Muscle layer of colon (tissue), 2 donors: ENCODE measurements around the gene HECTD4.
"Not testable (repeated sequence)": the region's sequence is repeated elsewhere in the genome, so short reads cannot be mapped to it uniquely, and the experiment has no call there.

ENCODE experiments used
- H3K27ac ChIP-seq: one replicate; pipeline ENCODE4 v1.7.0; 2013; ENCODE audit warnings: low read depth, mild to moderate bottlenecking, low read length, moderate library complexity
- H3K27me3 ChIP-seq, 2 donors: one replicate each; pipeline ENCODE4 v1.7.0; 2013; ENCODE audit warnings: low read length in 2 of 2, mild to moderate bottlenecking in 2 of 2; ENCODE audit not compliant: insufficient read depth in 2 of 2, control insufficient read depth in 1 of 2
- H3K36me3 ChIP-seq: one replicate; pipeline ENCODE4 v1.7.0; 2013; ENCODE audit warnings: mild to moderate bottlenecking, low read length; ENCODE audit not compliant: insufficient read depth
- H3K4me1 ChIP-seq: one replicate; pipeline ENCODE4 v1.7.0; 2013; ENCODE audit warnings: mild to moderate bottlenecking, low read length; ENCODE audit not compliant: insufficient read depth
- H3K4me3 ChIP-seq, 2 donors: one replicate each; pipeline ENCODE4 v1.7.0; 2013; ENCODE audit warnings: low read length in 2 of 2, low read depth in 1 of 2, mild to moderate bottlenecking in 1 of 2, moderate library complexity in 1 of 2
- H3K9ac ChIP-seq: one replicate; pipeline ENCODE4 v1.7.0; 2013; ENCODE audit warnings: low read length
- H3K9me3 ChIP-seq: one replicate; pipeline ENCODE4 v1.7.0; 2013; ENCODE audit warnings: mild to moderate bottlenecking, low read length
- donor health status: abdominal sarcoma.
- donor health status: Adenocarcinoma of cecum.

Gene HECTD4

GRCh38 chr12:112161711-112162110 is 220.5 kb downstream of the HECTD4 start:
- Histone ChIP-seq H3K4me3 (no peak overlapping the region), H3K9ac (no peak overlapping the region), H3K9me3 (no peaks in the 10 kb centered on the region), H3K27ac (no peak overlapping the region), H3K27me3 (no peaks in the 10 kb centered on the region), H3K36me3 (peaks cover 51% of the 10 kb centered on the region), H3K4me1 (no peaks in the 10 kb centered on the region)

GRCh38 chr12:112160611-112161010 is 221.6 kb downstream of the HECTD4 start:
- no peak overlapping the region for H3K4me3 ChIP-seq
- no peak overlapping the region for H3K9ac ChIP-seq
- H3K36me3 ChIP-seq: peaks cover 51% of the 10 kb centered on the region
- H3K4me1 ChIP-seq: no peaks in the 10 kb centered on the region
- H3K27me3 ChIP-seq: no peaks in the 10 kb centered on the region
- no peak overlapping the region for H3K27ac ChIP-seq
- H3K9me3 ChIP-seq: no peaks in the 10 kb centered on the region

- Histone ChIP-seq H3K9me3 (no peaks in the 10 kb centered on the region), H3K9ac (no peak overlapping the region), H3K4me3 (no peak overlapping the region), H3K27me3 (no peaks in the 10 kb centered on the region), H3K36me3 (peaks cover 53% of the 10 kb centered on the region), H3K4me1 (no peaks in the 10 kb centered on the region), H3K27ac (no peak overlapping the region)
Measured at GRCh38 chr12:112159146-112159541, 223.1 kb downstream of the HECTD4 start.

GRCh38 chr12:112158461-112159145 is 223.6 kb downstream of the HECTD4 start:
- not testable (repeated sequence) for H3K9me3 ChIP-seq, H3K4me3 ChIP-seq, H3K27ac ChIP-seq, H3K27me3 ChIP-seq, H3K9ac ChIP-seq, H3K4me1 ChIP-seq
- peaks cover 59% of the 10 kb centered on the region for H3K36me3 ChIP-seq

- no peaks in the 10 kb centered on the region for H3K9me3 ChIP-seq
- no peaks in the 10 kb centered on the region for H3K4me1 ChIP-seq
- H3K27me3 ChIP-seq: no peaks in the 10 kb centered on the region
- no peak overlapping the region for H3K4me3 ChIP-seq
- no peak overlapping the region for H3K27ac ChIP-seq
- H3K9ac ChIP-seq: no peak overlapping the region
- H3K36me3 ChIP-seq: peaks cover 59% of the 10 kb centered on the region
Measured at GRCh38 chr12:112153893-112154219, 228.4 kb downstream of the HECTD4 start.

GRCh38 chr12:112153181-112153892 is 228.9 kb downstream of the HECTD4 start:
- Histone ChIP-seq H3K36me3 (peaks cover 59% of the 10 kb centered on the region), H3K4me1 (no peaks in the 10 kb centered on the region), H3K27me3 (no peaks in the 10 kb centered on the region), H3K27ac (no peak overlapping the region), H3K9ac (no peak overlapping the region), H3K4me3 (no peak overlapping the region), H3K9me3 (no peaks in the 10 kb centered on the region)

- Histone ChIP-seq H3K9ac (no peak overlapping the region), H3K27me3 (no peaks in the 10 kb centered on the region), H3K4me3 (no peak overlapping the region), H3K27ac (no peak overlapping the region), H3K9me3 (no peaks in the 10 kb centered on the region), H3K4me1 (no peaks in the 10 kb centered on the region), H3K36me3 (peaks cover 60% of the 10 kb centered on the region)
Measured at GRCh38 chr12:112151766-112152541, 230.3 kb downstream of the HECTD4 start.

- Histone ChIP-seq H3K27me3 (no peaks in the 10 kb centered on the region), H3K4me1 (no peaks in the 10 kb centered on the region), H3K9ac (no peak overlapping the region), H3K27ac (no peak overlapping the region), H3K4me3 (no peak overlapping the region), H3K36me3 (peaks cover 79% of the 10 kb centered on the region), H3K9me3 (no peaks in the 10 kb centered on the region)
Measured at GRCh38 chr12:112149596-112149995, 232.6 kb downstream of the HECTD4 start.

GRCh38 chr12:112148031-112148513 is 234.2 kb downstream of the HECTD4 start:
- H3K27me3 ChIP-seq: no peaks in the 10 kb centered on the region

GRCh38 chr12:112146123-112146522 is 236.1 kb downstream of the HECTD4 start:
- Histone ChIP-seq H3K9me3 (no peaks in the 10 kb centered on the region), H3K27ac (no peak overlapping the region), H3K36me3 (peaks cover 73% of the 10 kb centered on the region), H3K4me3 (no peak overlapping the region), H3K9ac (no peak overlapping the region), H3K4me1 (no peaks in the 10 kb centered on the region), H3K27me3 (no peaks in the 10 kb centered on the region)

More at GRCh38 chr12:112148031-112148513, 234.2 kb downstream of the HECTD4 start:
- Histone ChIP-seq H3K27ac (no peak overlapping the region), H3K9ac (no peak overlapping the region), H3K36me3 (peaks cover 77% of the 10 kb centered on the region), H3K9me3 (no peaks in the 10 kb centered on the region), H3K4me1 (no peaks in the 10 kb centered on the region), H3K4me3 (no peak overlapping the region)

GRCh38 chr12:112140728-112141127 is 241.5 kb downstream of the HECTD4 start:
- H3K4me3 ChIP-seq: no peak overlapping the region
- no peak overlapping the region for H3K27ac ChIP-seq
- peaks cover 69% of the 10 kb centered on the region for H3K36me3 ChIP-seq
- H3K27me3 ChIP-seq: no peaks in the 10 kb centered on the region
- no peaks in the 10 kb centered on the region for H3K4me1 ChIP-seq
- H3K9ac ChIP-seq: no peak overlapping the region
- H3K9me3 ChIP-seq: no peaks in the 10 kb centered on the region
